WTC11 (cell line): Measurements from ENCODE around the gene SKA2.

ENCODE experiments used
- JUN ChIP-seq: sonication (generic); formaldehyde crosslinking; IDR thresholded peaks from 2 replicates; pipeline ENCODE4 v1.8.0; 2023; ENCODE audit warnings: mild to moderate bottlenecking, missing genetic modification reagents
- SMAD4 ChIP-seq: sonication (generic); formaldehyde crosslinking; IDR thresholded peaks from 2 replicates; pipeline ENCODE4 v1.8.0; 2022; ENCODE audit warnings: mild to moderate bottlenecking, missing genetic modification reagents

DNA sequence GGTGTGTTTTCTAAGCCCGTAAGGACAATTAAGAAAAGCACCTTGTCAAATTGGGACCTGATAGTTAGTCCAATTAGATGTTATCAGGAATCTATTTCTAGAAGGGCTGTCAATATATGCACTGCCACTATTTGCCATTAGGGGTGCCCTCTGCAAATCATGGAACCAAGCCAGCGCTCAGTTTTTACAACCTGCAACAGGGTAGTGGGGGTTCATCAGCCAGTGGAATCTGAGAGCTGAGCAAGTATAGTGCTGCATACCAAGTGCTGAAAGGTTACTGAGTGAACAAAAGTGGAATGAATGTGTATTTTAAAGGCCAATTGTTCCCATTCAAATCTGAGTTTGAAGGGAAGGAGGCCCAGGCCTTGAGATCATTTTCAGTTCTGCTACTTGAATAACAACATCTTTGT, 11.0 kb upstream of the SKA2 start:
- TF ChIP-seq JUN (CRISPR knock-in tag) (no peak), SMAD4 (CRISPR knock-in tag) (no peak)
